Astrocyte of the cerebellum (primary cell): Measurements from ENCODE around the gene ANO7.

Experiments
- DNase-seq: peaks from one replicate; pipeline ENCODE4 v3.0.0-alpha.2; 2011; ENCODE audit warnings: low read depth
- H3K4me3 ChIP-seq: 2 replicates; pipeline ENCODE4 v1.5.1; 2011; ENCODE audit warnings: mild to moderate bottlenecking, low read depth, low read length, moderate library complexity
- CTCF ChIP-seq: IDR thresholded peaks from 2 replicates; pipeline ENCODE4 v1.5.1; 2012; ENCODE audit warnings: low read length, low read depth, moderate library complexity, mild to moderate bottlenecking; ENCODE audit errors: missing control alignments
- in situ Hi-C: cut with HindIII; loops from 2 replicates; pipeline ENCODE4 v1.10.0; 2017; ENCODE audit warnings: low sequenced_read_pairs

The ANO7 gene

GRCh38 chr2:241269707-241270520, 81.4 kb downstream of the ANO7 start:
- in situ Hi-C loops, result no loop called here
- DNase-seq, result no peak
- peak overlapping the region; percentile 76 for H3K4me3 ChIP-seq
- TF ChIP-seq CTCF, result no peak

GRCh38 chr2:241270531-241270930, 82.1 kb downstream of the ANO7 start:
- H3K4me3 ChIP-seq, result peak overlapping the region; percentile 76
- TF ChIP-seq CTCF, result no peak
- DNase-seq, result no peak
- in situ Hi-C loops, result no loop called here

- in situ Hi-C loops, result no loop called here
- peak overlapping the region; percentile 76 for H3K4me3 ChIP-seq
- no peak for TF ChIP-seq CTCF
- DNase-seq, result peak; percentile 38
Measured at GRCh38 chr2:241271706-241272302, 83.3 kb downstream of the ANO7 start.

GRCh38 chr2:241272303-241273209, 84.1 kb downstream of the ANO7 start:
- in situ Hi-C loops, result no loop called here
- no peak for DNase-seq
- peak overlapping the region; percentile 76 for H3K4me3 ChIP-seq
- TF ChIP-seq CTCF, result no peak

- in situ Hi-C loops, result no loop called here
Measured at GRCh38 chr2:241273210-241274020, 84.9 kb downstream of the ANO7 start.

More at GRCh38 chr2:241273210-241274020, 84.9 kb downstream of the ANO7 start:
- H3K4me3 ChIP-seq, result peak overlapping the region; percentile 76
- no peak for DNase-seq
- no peak for TF ChIP-seq CTCF
